Measurements from ENCODE around the gene AMBRA1.

GRCh38 chr11:46477136-46477535 lies 116.7 kb downstream of the AMBRA1 start:
- TF ChIP-seq POLR2AphosphoS5 (IDR thresholded peaks at IDR 0.05) (no peak), CTCF (IDR thresholded peaks at IDR 0.05) (no peak), POLR2A (IDR thresholded peaks at IDR 0.05) (no peak)

Data from prostate gland (tissue), 2 donors.